ENCODE results near the gene TSPEAR.
A peak's percentile ranks its signal among the peaks of the same experiment; 100 is the strongest.

TSPEAR gene

DNA sequence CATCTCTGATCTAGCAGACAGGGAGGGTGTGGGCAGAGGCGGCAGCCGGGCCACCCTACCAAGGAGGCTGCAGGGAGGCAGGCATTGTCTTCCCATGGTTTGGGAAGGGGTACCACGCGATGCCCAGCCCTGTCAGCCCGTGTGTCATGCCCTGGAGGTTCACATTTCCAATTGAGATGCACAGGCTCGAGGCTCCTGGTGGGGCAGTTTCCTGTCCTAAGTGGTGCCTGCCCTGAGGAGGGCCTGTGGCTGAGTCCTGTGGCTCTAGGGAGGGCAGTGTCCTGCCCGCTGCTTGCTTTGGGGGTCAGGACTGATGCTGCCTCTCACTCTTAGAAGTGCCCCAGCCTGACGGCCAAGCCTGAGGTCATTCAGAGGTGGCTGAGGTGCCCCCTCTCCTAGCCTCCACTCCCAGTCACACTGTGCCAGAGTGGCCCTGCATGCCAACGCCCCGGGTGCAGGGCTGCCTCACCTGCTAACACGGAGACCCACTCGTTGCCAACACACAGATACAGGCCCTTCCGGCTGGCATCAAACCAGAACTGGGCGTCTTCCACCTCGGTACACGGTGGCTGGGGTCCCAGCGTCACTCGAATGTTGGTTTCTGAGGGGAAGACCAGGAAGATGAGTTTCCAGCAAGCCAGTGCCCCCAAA lies 183.3 kb downstream of the TSPEAR start:
- DNase-seq (ENCODE audit: low read depth) = no peak

GRCh38 chr21:44527156-44527982 lies 184.0 kb downstream of the TSPEAR start:
- DNase-seq (ENCODE audit: low read depth) = no peak

GRCh38 chr21:44526096-44526997 lies 185.0 kb downstream of the TSPEAR start:
- DNase-seq (ENCODE audit: low read depth) = no peak

DNA sequence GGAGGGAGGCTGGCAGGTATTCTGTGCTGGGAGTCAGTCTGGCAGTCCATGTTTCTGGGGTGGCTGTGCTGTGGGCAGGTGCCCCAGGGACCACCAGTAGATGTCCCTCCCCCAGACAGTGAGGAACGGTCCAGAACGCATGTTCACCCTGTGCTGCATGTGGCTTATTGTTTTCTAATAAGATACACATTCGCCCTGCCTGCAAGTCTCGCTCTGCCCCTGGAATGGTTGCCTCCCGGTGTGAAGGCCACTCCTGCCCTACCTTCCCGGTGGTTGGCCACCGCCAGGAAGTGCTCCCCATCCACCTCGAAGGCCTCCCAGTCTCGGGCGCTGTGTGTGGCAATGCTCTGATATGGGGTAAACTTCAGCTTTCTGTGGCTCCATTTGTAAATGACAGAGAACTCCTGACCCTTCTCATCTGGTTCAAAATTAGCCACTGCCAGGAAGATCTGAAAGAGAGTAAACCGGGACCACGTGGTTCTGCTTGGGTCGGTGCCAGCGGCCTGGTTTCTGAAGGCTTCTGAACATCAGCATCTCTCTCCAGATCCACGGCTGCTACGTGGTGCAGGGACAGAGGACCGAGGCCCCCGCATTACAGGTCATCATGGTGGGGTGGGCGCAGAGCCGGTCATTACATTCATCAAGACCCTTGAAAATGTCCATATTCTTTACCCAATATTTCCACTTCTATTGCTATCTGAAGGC lies 185.8 kb downstream of the TSPEAR start:
- no peak for DNase-seq (ENCODE audit: low read depth)

GRCh38 chr21:44524414-44525371 lies 186.7 kb downstream of the TSPEAR start:
- DNase-seq (ENCODE audit: low read depth) = no peak

DNA sequence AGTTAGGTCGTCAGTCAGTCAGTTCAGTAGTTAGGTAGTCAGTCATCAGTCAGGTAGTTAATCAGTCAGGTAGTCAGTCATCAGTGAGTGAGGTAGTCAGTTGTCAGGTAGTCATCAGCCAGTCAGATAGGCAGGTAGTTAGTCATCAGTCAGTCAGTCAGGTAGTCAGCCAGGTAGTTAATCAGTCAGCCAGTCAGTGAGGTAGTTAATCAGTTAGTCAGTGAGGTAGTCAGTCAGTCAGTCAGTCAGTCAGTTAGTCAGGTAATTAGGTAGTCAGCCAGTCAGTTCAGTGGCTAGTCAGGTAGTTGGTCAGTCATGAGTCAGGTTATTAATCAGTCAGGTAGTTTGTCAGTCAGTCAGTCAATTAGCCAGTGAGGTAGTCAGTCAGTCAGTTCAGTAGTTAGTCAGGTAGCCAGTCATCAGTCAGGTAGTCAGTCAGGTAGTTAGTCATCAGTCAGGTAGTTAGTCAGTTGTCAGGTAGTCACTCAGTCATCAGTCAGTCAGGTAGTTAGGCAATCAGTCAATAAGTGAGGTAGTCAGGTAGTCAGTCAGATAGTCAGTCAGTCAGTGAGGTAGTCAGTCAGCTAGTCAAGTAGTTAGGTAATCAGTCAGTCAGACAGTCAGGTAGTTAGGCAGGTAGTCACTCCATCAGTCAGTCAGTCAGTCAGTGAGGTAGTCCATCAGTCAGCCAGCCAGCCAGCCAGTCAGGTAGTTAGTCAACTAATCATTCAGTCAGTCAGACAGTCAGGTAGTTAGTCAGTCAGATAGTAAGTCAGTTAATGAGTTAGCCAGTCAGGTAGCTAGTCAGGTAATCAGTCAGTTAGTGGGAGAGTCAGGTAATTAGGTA lies 187.6 kb downstream of the TSPEAR start:
- DNase-seq (ENCODE audit: low read depth) = no peak

DNA sequence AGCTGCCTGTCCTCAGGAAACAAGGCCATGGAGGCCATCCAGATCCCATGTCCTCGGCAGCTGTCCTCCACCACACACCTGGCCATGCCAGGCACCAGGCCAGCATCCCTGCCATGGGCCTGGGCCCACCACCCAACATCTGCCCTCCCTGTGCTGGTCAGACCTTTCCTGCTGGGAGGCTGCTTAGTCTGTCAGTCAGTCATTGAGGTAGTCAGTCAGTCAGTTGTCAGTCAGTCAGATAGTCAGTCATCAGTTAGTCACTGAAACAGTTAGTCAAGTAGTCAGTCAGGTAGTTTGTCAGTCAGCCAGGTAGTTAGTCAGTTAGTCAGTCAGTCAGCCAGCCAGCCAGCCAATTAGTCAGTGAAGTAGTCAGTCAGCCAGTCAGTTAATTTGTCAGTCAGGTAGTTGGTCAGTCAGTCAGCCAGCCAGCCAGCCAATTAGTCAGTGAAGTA lies 188.6 kb downstream of the TSPEAR start:
- DNase-seq (ENCODE audit: low read depth) = no peak

GRCh38 chr21:44521928-44522752 lies 189.2 kb downstream of the TSPEAR start:
- DNase-seq (ENCODE audit: low read depth) = no peak

- DNase-seq (ENCODE audit: low read depth) = no peak
These were observed 190.0 kb downstream of the TSPEAR start for GRCh38 chr21:44521301-44521927.

- DNase-seq (ENCODE audit: low read depth) = peak; percentile 6
These were observed 190.8 kb downstream of the TSPEAR start for GRCh38 chr21:44520326-44521300.

GRCh38 chr21:44519346-44520325 lies 191.7 kb downstream of the TSPEAR start:
- DNase-seq (ENCODE audit: low read depth) = no peak

GRCh38 chr21:44518686-44519085 lies 192.7 kb downstream of the TSPEAR start:
- DNase-seq (ENCODE audit: low read depth) = no peak

GRCh38 chr21:44517175-44517899 lies 194.0 kb downstream of the TSPEAR start:
- peak; percentile 27 for DNase-seq (ENCODE audit: low read depth)

DNA sequence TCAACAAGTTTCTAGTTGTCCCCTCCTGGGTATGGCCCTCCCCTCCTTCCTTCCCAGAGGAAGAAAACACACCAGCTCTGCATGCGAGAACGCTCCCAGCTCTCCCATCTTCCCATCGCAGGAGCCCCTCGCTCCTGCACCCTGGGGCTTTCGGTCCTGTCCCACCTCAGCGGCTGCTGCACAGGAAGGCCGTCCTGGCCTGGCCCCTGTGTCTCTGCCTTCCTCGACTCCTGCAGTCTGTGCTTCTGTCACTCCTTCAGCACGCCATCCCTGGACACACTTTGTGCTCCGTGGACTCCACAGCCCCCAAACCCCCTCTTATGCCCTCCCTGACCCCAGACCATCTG lies 194.6 kb downstream of the TSPEAR start:
- no peak for DNase-seq (ENCODE audit: low read depth)

DNA sequence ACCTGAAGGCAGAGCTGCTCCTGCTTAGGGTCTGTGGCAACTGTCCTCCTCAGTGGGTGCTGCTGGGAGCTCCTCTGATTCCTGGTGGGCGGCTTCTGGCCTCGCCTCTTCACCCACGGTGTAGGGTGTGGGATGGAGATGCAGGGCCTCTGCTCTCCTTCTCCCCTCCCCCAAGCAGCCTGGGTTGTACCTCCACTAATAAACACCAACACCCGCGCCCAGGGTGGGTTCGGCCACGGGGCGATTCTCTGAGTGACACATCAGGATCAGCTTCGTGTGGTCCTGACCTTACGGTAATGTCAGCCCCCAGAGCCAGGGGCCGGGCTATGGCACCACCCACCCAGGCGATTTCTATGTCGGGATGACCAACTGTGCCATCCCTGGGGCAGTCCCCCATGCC lies 195.0 kb downstream of the TSPEAR start:
- DNase-seq (ENCODE audit: low read depth) = no peak
